PC-9 (cell line): ENCODE measurements around the gene GGACT.

Experiments used
- EZH2 ChIP-seq: fragments of 200-600 bp; sonication (generic); IDR thresholded peaks from 2 replicates; pipeline ENCODE4 v1.8.0; 2017; ENCODE audit warnings: antibody characterized with exemption, low read depth
- TF ChIP-seq, protein P1 (sequence below): fragments of 200-600 bp; sonication (generic); conservative IDR thresholded peaks from 2 replicates; pipeline ENCODE4 v1.6.1; 2017; ENCODE audit warnings: mixed run types, antibody characterized with exemption, mild to moderate bottlenecking, moderate library complexity

GRCh38 chr13:100529666-100530377 is 58.8 kb downstream of the GGACT start:
- TF ChIP-seq, protein P1, sequence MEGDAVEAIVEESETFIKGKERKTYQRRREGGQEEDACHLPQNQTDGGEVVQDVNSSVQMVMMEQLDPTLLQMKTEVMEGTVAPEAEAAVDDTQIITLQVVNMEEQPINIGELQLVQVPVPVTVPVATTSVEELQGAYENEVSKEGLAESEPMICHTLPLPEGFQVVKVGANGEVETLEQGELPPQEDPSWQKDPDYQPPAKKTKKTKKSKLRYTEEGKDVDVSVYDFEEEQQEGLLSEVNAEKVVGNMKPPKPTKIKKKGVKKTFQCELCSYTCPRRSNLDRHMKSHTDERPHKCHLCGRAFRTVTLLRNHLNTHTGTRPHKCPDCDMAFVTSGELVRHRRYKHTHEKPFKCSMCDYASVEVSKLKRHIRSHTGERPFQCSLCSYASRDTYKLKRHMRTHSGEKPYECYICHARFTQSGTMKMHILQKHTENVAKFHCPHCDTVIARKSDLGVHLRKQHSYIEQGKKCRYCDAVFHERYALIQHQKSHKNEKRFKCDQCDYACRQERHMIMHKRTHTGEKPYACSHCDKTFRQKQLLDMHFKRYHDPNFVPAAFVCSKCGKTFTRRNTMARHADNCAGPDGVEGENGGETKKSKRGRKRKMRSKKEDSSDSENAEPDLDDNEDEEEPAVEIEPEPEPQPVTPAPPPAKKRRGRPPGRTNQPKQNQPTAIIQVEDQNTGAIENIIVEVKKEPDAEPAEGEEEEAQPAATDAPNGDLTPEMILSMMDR, result no peak
- TF ChIP-seq EZH2, result no peak
